ENCODE measurements around the gene SMYD1. TPM values are rescaled to one million over a fixed set of nuclear protein-coding genes. Genes with fewer than 3 reads are reported as not detected.

SMYD1 gene
- total RNA-seq, 4 donors from 2014 or later, result 4.2 to 26.1 (median 14.9) TPM

- Histone ChIP-seq H3K4me1 (peaks cover 0 to 9% (median 0%) of the 10 kb centered on the region in 4 donors), H3K27ac (replicated peaks in 1 of 4) (no peak overlapping the region), H3K36me3 (peaks cover 0 to 15% (median 2%) of the 10 kb centered on the region in 4 donors), H3K4me3 (no peak overlapping the region), H3K9me3 (no peaks in the 10 kb centered on the region), H3K27me3 (no peaks in the 10 kb centered on the region)
- DNase-seq (ENCODE audit: extremely low spot score), result no peak
- TF ChIP-seq POLR2A (IDR thresholded peaks at IDR 0.05; ENCODE audit: low read depth), result no peak
- TF ChIP-seq EP300 (IDR thresholded peaks at IDR 0.05), result no peak
- TF ChIP-seq, protein P1, sequence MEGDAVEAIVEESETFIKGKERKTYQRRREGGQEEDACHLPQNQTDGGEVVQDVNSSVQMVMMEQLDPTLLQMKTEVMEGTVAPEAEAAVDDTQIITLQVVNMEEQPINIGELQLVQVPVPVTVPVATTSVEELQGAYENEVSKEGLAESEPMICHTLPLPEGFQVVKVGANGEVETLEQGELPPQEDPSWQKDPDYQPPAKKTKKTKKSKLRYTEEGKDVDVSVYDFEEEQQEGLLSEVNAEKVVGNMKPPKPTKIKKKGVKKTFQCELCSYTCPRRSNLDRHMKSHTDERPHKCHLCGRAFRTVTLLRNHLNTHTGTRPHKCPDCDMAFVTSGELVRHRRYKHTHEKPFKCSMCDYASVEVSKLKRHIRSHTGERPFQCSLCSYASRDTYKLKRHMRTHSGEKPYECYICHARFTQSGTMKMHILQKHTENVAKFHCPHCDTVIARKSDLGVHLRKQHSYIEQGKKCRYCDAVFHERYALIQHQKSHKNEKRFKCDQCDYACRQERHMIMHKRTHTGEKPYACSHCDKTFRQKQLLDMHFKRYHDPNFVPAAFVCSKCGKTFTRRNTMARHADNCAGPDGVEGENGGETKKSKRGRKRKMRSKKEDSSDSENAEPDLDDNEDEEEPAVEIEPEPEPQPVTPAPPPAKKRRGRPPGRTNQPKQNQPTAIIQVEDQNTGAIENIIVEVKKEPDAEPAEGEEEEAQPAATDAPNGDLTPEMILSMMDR (IDR thresholded peaks at IDR 0.05), result no peak
- no peak for TF ChIP-seq POLR2AphosphoS5 (IDR thresholded peaks at IDR 0.05)
- intact Hi-C loops (cut with DNase I), result no loop called here
- 96% methylated on average over 2 of the region's 2 CpGs for WGBS
These were observed 19.4 kb downstream of the SMYD1 start for GRCh38 chr2:88087073-88087472.

GRCh38 chr2:88087763-88088162 is 20.1 kb downstream of the SMYD1 start:
- H3K9me3 ChIP-seq, result no peaks in the 10 kb centered on the region
- no peak for DNase-seq (ENCODE audit: extremely low spot score)
- H3K27me3 ChIP-seq, result no peaks in the 10 kb centered on the region
- peaks cover 0 to 17% (median 4%) of the 10 kb centered on the region in 4 donors for H3K36me3 ChIP-seq
- peaks cover 0 to 3% (median 0%) of the 10 kb centered on the region in 4 donors for H3K4me1 ChIP-seq
- no peak overlapping the region for H3K4me3 ChIP-seq
- intact Hi-C loops (cut with DNase I), result no loop called here
- no peak overlapping the region for H3K27ac ChIP-seq (replicated peaks in 1 of 4)
- WGBS, result 91% methylated on average over 16 of the region's 17 CpGs
- TF ChIP-seq POLR2A (IDR thresholded peaks at IDR 0.05; ENCODE audit: low read depth) (no peak), EP300 (IDR thresholded peaks at IDR 0.05) (no peak), POLR2AphosphoS5 (IDR thresholded peaks at IDR 0.05) (no peak)
- TF ChIP-seq, protein P1 (IDR thresholded peaks at IDR 0.05), result no peak

GRCh38 chr2:88088999-88089398 is 21.4 kb downstream of the SMYD1 start:
- no peaks in the 10 kb centered on the region for H3K4me1 ChIP-seq
- H3K36me3 ChIP-seq, result peaks cover 0 to 28% (median 6%) of the 10 kb centered on the region in 4 donors
- H3K27me3 ChIP-seq, result no peaks in the 10 kb centered on the region
- no peak for DNase-seq (ENCODE audit: extremely low spot score)
- no peak overlapping the region for H3K27ac ChIP-seq (replicated peaks in 1 of 4)
- 90% methylated on average over 2 of the region's 2 CpGs for WGBS
- H3K4me3 ChIP-seq, result no peak overlapping the region
- intact Hi-C loops (cut with DNase I), result no loop called here
- TF ChIP-seq, protein P1 (IDR thresholded peaks at IDR 0.05), result no peak
- TF ChIP-seq POLR2A (IDR thresholded peaks at IDR 0.05; ENCODE audit: low read depth) (no peak), EP300 (IDR thresholded peaks at IDR 0.05) (no peak)
- H3K9me3 ChIP-seq, result no peaks in the 10 kb centered on the region

- intact Hi-C loops (cut with DNase I), result no loop called here
- Histone ChIP-seq H3K9me3 (no peaks in the 10 kb centered on the region), H3K27me3 (no peaks in the 10 kb centered on the region), H3K36me3 (peaks cover 0 to 13% (median 6%) of the 10 kb centered on the region in 4 donors), H3K27ac (replicated peaks in 1 of 4) (no peak overlapping the region), H3K4me1 (no peaks in the 10 kb centered on the region), H3K4me3 (no peak overlapping the region)
- 81% methylated on average over 8 of the region's 8 CpGs for WGBS
- no peak for DNase-seq (ENCODE audit: extremely low spot score)
- no peak for TF ChIP-seq EP300 (IDR thresholded peaks at IDR 0.05)
- no peak for TF ChIP-seq POLR2AphosphoS5 (IDR thresholded peaks at IDR 0.05)
- no peak for TF ChIP-seq POLR2A (IDR thresholded peaks at IDR 0.05; ENCODE audit: low read depth)
- TF ChIP-seq, protein P1 (IDR thresholded peaks at IDR 0.05), result no peak
These were observed 23.0 kb downstream of the SMYD1 start for GRCh38 chr2:88090446-88091283.

All from esophagus muscularis mucosa (tissue), 4 donors.